GM12878 (cell line): Measurements from ENCODE around the gene NIP7. TPM values are rescaled to one million over a fixed set of nuclear protein-coding genes. Genes with fewer than 3 reads are reported as not detected.
A peak's percentile ranks its signal among the peaks of the same experiment; 100 is the strongest.

ENCODE experiments used
- BCLAF1 ChIP-seq: fragments of 450-650 bp; IDR thresholded peaks from 2 replicates; pipeline ENCODE4 v1.6.1; 2017; ENCODE audit warnings: antibody characterized with exemption, mild to moderate bottlenecking, moderate library complexity
- CBFB ChIP-seq: IDR thresholded peaks from 2 replicates; pipeline ENCODE4 v1.6.1; 2016; ENCODE audit warnings: antibody characterized with exemption, low read depth
- CBX3 ChIP-seq: fragments of 200-600 bp; sonication (generic); IDR thresholded peaks from 2 replicates; pipeline ENCODE4 v1.6.1; 2016; ENCODE audit warnings: low read depth, borderline replicate concordance
- CHD2 ChIP-seq: IDR thresholded peaks from 2 replicates; pipeline ENCODE4 v1.6.1; 2011; ENCODE audit warnings: low read depth, low read length, improper control_type of control experiment, borderline replicate concordance
- GATAD2B ChIP-seq: fragments of 450-650 bp; conservative IDR thresholded peaks from 2 replicates; pipeline ENCODE4 v1.6.1; 2017; ENCODE audit warnings: low read depth, mild to moderate bottlenecking, moderate library complexity
- HDAC6 ChIP-seq: fragments of 200-600 bp; sonication (generic); IDR thresholded peaks from one replicate; pipeline ENCODE4 v1.8.0; 2017; ENCODE audit warnings: antibody characterized with exemption; ENCODE audit not compliant: unreplicated experiment
- IKZF2 ChIP-seq, 2 experiments: fragments of 450-650 bp; IDR thresholded peaks; 2 replicates each; pipeline ENCODE4 v1.6.1; 2017; ENCODE audit warnings: mild to moderate bottlenecking in 2 of 2, moderate library complexity in 2 of 2
- NR2C2 ChIP-seq: IDR thresholded peaks from 2 replicates; pipeline ENCODE4 v1.6.1; 2011; ENCODE audit warnings: borderline replicate concordance, low read depth; ENCODE audit not compliant: control insufficient read depth, insufficient read length
- PML ChIP-seq: IDR thresholded peaks from 2 replicates; pipeline ENCODE4 v1.6.1; 2012; ENCODE audit warnings: low read length, inconsistent platforms
- PRDM15 ChIP-seq: fragments of 450-650 bp; formaldehyde crosslinking; IDR thresholded peaks from 2 replicates; pipeline ENCODE4 v1.4.0; 2020; ENCODE audit warnings: mild to moderate bottlenecking, moderate library complexity
- RBBP5 ChIP-seq: fragments of 200-600 bp; sonication (generic); conservative IDR thresholded peaks from 2 replicates; pipeline ENCODE4 v1.6.1; 2016
- RELA ChIP-seq: fragments of 450-650 bp; IDR thresholded peaks from 2 replicates; pipeline ENCODE4 v1.8.0; 2014; ENCODE audit warnings: borderline replicate concordance; ENCODE audit not compliant: partially characterized antibody
- TBL1XR1 ChIP-seq: IDR thresholded peaks from 2 replicates; pipeline ENCODE4 v1.6.1; 2012; ENCODE audit warnings: low read depth, low read length, improper control_type of control experiment
- ZNF622 ChIP-seq: fragments of 450-650 bp; IDR thresholded peaks from 2 replicates; pipeline ENCODE4 v1.6.1; 2017; ENCODE audit warnings: mild to moderate bottlenecking, inconsistent platforms
- polyA plus RNA-seq, 11 experiments: library from polyadenylated mRNA; depleted of rRNA in 4 of 11; unstranded in 6 of 11; stranded (reverse) in 5 of 11; fragments of >200 nt; fragmentation: Nextera tagmentation in 4 of 11; fragmentation: Illumina TruSeq in 1 of 11; extraction: Ambion mirVana in 4 of 11; extraction: Trizol in 1 of 11; gene quantifications; 1 replicate in 1 of 11; 2 replicates in 10 of 11; pipeline versions ENCODE4 v1.2.1 to v1.2.3, GENCODE V29; 2011 to 2016; ENCODE audit warnings: inconsistent platforms in 2 of 11, missing spikeins in 2 of 11, low read depth in 1 of 11
- total RNA-seq, 4 experiments: library from RNA; depleted of rRNA in 3 of 4; stranded (reverse); fragments of >200 nt in 3 of 4; fragmentation: Illumina TruSeq in 1 of 4; extraction: Trizol in 1 of 4; gene quantifications; 2 replicates each; pipeline versions ENCODE4 v1.2.1 to v1.2.3, GENCODE V29; 2013 to 2021
- TF ChIP-seq, protein P1 (sequence below): fragments of 450-650 bp; IDR thresholded peaks from 2 replicates; pipeline ENCODE4 v1.6.1; 2017; ENCODE audit warnings: low read depth, mild to moderate bottlenecking, moderate library complexity
- TF ChIP-seq, protein P2 (sequence below): IDR thresholded peaks from 2 replicates; pipeline ENCODE4 v1.6.1; 2011; ENCODE audit warnings: mild to moderate bottlenecking, low read depth, low read length, moderate library complexity; ENCODE audit not compliant: insufficient replicate concordance
- TF ChIP-seq, protein P3 (sequence below), 3 experiments: IDR thresholded peaks in 2 of 3; conservative IDR thresholded peaks in 1 of 3; 2 replicates each; pipeline ENCODE4 v1.5.1; 2011; ENCODE audit warnings: low read depth in 3 of 3, low read length in 3 of 3, mild to moderate bottlenecking in 3 of 3, control low read depth in 2 of 3, moderate library complexity in 2 of 3, inconsistent platforms in 1 of 3, mixed read lengths in 1 of 3; ENCODE audit not compliant: control insufficient read depth in 2 of 3, insufficient read depth in 1 of 3; ENCODE audit errors: extremely low read depth in 1 of 3

The NIP7 gene
- total and polyA plus RNA-seq, 10 of the 15 experiments (the other 5 are each of a cell fraction or from before 2014, with no cell fraction given): 18.8 to 62.9 (median 56.7) TPM

- TF ChIP-seq, protein P1, sequence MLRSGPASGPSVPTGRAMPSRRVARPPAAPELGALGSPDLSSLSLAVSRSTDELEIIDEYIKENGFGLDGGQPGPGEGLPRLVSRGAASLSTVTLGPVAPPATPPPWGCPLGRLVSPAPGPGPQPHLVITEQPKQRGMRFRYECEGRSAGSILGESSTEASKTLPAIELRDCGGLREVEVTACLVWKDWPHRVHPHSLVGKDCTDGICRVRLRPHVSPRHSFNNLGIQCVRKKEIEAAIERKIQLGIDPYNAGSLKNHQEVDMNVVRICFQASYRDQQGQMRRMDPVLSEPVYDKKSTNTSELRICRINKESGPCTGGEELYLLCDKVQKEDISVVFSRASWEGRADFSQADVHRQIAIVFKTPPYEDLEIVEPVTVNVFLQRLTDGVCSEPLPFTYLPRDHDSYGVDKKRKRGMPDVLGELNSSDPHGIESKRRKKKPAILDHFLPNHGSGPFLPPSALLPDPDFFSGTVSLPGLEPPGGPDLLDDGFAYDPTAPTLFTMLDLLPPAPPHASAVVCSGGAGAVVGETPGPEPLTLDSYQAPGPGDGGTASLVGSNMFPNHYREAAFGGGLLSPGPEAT: peak; percentile 36; the same call in 1 of the 2 replicates
- TF ChIP-seq PML: 0 out of 2 replicates have a peak, but pooled peaks have one; percentile 57
- no peak for TF ChIP-seq PRDM15
- TF ChIP-seq IKZF2 (IDR thresholded peaks at IDR 0.05): peak; percentile 77 to 78; a peak in 3 of 4 replicates
- no peak for TF ChIP-seq RELA
- TF ChIP-seq TBL1XR1: no peak
- no peak for TF ChIP-seq CBX3
- no peak for TF ChIP-seq RBBP5
- TF ChIP-seq ZNF622: no peak
- 0 out of 2 replicates have a peak, but pooled peaks have one; percentile 61 for TF ChIP-seq BCLAF1
- TF ChIP-seq HDAC6: no peak
- peak; percentile 55; the same call in 1 of the 2 replicates for TF ChIP-seq CBFB
- TF ChIP-seq, protein P2, sequence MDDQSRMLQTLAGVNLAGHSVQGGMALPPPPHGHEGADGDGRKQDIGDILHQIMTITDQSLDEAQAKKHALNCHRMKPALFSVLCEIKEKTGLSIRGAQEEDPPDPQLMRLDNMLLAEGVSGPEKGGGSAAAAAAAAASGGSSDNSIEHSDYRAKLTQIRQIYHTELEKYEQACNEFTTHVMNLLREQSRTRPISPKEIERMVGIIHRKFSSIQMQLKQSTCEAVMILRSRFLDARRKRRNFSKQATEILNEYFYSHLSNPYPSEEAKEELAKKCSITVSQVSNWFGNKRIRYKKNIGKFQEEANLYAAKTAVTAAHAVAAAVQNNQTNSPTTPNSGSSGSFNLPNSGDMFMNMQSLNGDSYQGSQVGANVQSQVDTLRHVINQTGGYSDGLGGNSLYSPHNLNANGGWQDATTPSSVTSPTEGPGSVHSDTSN: peak; percentile 50
- TF ChIP-seq GATAD2B: peak; percentile 61; the same call in 1 of the 2 replicates
- TF ChIP-seq NR2C2: no peak
- TF ChIP-seq, protein P3, sequence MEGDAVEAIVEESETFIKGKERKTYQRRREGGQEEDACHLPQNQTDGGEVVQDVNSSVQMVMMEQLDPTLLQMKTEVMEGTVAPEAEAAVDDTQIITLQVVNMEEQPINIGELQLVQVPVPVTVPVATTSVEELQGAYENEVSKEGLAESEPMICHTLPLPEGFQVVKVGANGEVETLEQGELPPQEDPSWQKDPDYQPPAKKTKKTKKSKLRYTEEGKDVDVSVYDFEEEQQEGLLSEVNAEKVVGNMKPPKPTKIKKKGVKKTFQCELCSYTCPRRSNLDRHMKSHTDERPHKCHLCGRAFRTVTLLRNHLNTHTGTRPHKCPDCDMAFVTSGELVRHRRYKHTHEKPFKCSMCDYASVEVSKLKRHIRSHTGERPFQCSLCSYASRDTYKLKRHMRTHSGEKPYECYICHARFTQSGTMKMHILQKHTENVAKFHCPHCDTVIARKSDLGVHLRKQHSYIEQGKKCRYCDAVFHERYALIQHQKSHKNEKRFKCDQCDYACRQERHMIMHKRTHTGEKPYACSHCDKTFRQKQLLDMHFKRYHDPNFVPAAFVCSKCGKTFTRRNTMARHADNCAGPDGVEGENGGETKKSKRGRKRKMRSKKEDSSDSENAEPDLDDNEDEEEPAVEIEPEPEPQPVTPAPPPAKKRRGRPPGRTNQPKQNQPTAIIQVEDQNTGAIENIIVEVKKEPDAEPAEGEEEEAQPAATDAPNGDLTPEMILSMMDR (IDR thresholded peaks at IDR 0.05 in 2 of 3, conservative IDR thresholded peaks at IDR 0.05 in 1 of 3; ENCODE audit: control insufficient read depth in 2 of 3, extremely low read depth in 1 of 3, insufficient read depth in 1 of 3, low read depth in 3 of 3, low read length in 3 of 3): no peak
- TF ChIP-seq CHD2: peak; percentile 57; the same call in 1 of the 2 replicates
Observed at GRCh38 chr16:69330286-69331109, 9.1 kb upstream of the NIP7 start, which contains the start of gene PDF (continued).
